ENCODE measurements around the gene SFT2D2. TPM values are rescaled to one million over a fixed set of nuclear protein-coding genes. Genes with fewer than 3 reads are reported as not detected.

SFT2D2 gene
- total and polyA plus RNA-seq, 2 of the 8 experiments (the other 6 are each of a cell fraction or from before 2014, with no cell fraction given): 9.0 to 29.0 TPM

- TF ChIP-seq SP1 (IDR thresholded peaks at IDR 0.05; ENCODE audit: low read depth, low read length) (no peak), RFX5 (IDR thresholded peaks at IDR 0.05; ENCODE audit: borderline replicate concordance, low read depth, low read length) (no peak), EZH2 (IDR thresholded peaks at IDR 0.05; ENCODE audit: low read depth, low read length, severe bottlenecking) (no peak), BCL11A (IDR thresholded peaks at IDR 0.05; ENCODE audit: low read depth in 2 of 2, low read length in 2 of 2) (no peak), POU5F1 (IDR thresholded peaks at IDR 0.05; ENCODE audit: low read depth, low read length) (no peak), CREB1 (IDR thresholded peaks at IDR 0.05) (no peak; the same call in 1 of the 2 replicates), TBP (IDR thresholded peaks at IDR 0.05; ENCODE audit: low read depth, low read length) (peak; percentile 51; the same call in 1 of the 2 replicates), CHD7 (IDR thresholded peaks at IDR 0.05; ENCODE audit: insufficient replicate concordance, low read length) (no peak), TEAD4 (IDR thresholded peaks at IDR 0.05; ENCODE audit: low read depth, low read length) (no peak), SRF (IDR thresholded peaks at IDR 0.05; ENCODE audit: low read depth, low read length) (no peak), CEBPB (IDR thresholded peaks at IDR 0.05; ENCODE audit: low read depth, low read length) (no peak), EGR1 (IDR thresholded peaks at IDR 0.05; ENCODE audit: borderline replicate concordance, low read depth, low read length) (no peak)
These were observed at the start of gene SFT2D2 (continued) for GRCh38 chr1:168225476-168226190.

Data from H1 (cell line).